GM19025 (cell line): ENCODE measurements around the gene RFXANK.
"Not testable (repeated sequence)": the region's sequence is repeated elsewhere in the genome, so short reads cannot be mapped to it uniquely, and the experiment has no call there.

ENCODE experiments used
- ATAC-seq: cut with Tn5 transposase; IDR thresholded peaks from one replicate; pipeline ENCODE4 v1.9.1; 2021; ENCODE audit warnings: mild to moderate bottlenecking, low read depth, moderate library complexity; ENCODE audit not compliant: unreplicated experiment

Gene RFXANK

DNA sequence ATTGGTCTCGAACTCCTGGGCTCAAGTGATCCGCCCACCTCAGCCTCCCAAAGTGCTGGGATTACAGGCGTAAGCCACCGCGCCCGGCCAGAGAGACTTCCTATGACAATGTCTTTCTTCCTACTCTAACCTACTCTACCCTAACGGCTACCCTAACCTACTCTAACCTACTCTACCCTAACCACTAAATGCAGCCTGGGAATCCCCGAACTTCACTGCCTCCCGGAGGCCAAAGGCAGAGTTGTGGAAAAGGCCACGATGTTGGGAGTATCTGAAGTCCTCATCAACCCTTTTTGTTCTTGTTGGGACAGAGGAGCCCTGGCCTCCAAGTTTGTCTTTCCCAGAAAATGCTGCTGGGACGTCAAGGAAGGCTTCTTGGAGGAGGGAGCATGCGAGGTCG, 12.1 kb downstream of the RFXANK start:
- ATAC-seq = no peak

DNA sequence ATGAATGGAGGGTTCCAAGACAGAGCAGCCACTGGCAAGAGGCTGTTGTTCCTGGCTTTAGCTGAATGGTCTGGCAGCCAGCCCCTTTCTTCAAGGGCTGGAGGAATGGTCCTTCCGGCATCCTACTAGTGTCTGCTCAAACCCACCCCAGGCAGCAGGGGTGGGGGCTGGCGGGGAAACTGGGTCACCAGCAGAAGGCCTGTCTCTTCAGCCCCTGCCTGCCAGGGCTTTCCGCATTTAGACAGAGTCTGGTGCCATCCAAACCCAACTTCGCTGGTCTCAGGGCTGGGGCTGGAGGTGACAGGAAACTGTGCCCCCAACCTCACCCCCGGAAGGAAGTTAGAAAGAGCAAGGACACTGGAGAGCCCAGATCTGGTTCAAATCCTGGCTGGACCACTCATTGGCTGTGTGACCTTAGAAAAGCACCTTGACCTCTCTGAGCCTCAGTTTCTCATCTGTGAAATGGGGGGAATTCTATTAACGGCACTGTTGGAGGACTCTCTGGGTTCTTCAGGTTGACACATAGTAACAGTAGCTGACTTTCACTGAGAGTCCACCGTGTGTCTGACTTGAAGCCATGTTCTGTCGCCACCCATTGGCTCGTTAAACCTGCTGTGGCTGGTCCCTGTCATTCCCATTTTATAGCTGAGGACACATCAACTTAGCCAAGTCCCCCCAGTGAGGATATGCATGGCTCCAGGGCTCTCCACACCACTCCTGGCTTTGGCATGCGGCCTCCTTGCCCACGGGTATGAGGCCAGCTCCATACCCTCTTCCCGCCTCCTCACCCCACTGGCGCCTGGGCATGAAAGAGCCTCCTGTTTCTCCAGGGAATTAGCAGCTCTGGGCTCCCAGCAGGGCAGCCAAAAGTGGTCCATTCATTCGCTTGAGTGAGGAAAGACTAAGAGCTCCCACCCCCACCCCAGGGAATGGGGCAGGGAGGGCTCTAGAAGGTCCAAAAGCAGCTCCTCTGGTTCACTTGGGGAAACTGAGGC, 13.7 kb downstream of the RFXANK start:
- no peak for ATAC-seq

DNA sequence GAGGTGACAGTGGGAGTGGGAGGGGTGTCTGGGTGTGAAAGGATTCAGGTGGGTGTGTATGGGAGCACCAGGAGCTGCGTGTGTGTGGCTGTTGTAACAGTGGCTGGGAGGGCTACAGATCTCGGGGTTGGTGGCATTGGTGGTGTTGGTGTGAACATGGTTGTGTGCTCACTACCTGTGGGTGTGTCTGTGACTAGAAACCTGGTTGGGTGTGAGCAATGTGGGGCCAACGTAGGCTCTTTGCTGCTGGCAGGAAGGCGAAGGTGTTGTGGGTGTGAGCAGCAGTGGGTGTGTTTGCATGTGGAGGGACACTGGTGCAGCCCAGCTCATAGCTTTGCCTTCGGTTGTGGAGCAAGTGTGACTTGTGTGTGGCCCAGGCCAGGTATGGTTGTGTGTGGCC, 14.9 kb downstream of the RFXANK start:
- ATAC-seq = no peak

DNA sequence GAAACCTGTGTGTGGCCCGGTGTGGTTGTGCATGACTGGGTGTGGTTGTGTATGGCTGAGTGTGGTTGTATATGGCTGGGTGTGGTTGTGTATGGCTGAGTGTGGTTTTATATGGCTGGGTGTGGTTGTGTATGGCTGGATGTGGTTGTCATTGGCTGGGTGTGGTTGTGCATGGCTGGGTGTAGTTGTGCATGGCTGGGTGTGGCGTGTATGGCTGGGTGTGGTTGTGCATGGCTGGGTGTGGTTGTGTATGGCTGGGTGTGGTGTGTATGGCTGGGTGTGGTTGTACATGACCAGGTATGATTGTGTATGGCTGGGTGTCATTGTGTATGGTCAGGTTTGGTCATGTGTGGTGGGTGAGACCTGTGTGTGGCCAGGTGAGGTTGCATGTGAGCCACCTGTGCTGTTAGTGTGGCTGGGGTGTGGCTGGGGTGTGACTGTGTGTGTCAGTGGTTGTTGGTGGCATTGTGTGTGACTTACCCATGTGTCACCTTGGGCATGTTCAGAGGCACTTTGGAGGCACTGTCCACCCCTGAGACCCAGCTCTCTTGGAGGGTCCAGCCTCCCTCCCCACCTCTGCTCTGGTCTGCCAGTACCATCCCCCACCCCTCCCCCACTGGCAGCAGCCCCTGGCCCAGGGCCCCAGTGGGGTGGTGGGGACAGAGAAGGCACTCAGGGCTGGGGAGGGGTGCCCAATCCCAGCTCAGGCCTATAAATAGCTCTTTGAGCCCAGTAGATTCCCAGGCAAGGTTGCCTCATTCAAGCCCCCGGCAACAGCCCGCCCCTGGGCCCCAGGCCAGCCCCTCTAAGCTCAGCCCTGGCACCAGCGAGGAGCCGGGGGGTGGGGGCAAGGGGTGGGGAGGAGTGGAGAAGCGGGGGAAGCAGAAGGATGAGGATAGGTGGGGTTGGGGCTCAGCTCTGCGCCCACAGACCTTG, 15.8 kb downstream of the RFXANK start:
- no peak for ATAC-seq

DNA sequence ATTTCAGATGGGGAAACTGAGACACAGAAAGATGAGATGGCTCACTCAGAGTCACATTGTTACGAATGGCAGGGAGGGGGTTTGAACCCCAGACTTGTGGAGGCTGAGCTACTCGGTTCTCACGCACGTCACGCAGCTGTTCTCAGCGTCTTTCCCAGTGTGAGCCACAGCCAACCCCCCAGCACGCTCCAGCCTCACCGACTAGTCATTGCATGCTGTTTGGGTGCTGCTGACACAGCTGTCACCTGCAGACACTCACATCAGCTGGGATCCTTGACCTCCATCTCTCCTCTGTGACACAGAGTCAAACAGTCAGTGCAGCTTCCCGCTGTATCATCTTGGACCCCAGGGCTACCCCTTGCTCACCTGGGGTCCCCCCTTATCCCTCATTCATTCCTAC, 17.3 kb downstream of the RFXANK start:
- ATAC-seq = no peak

GRCh38 chr19:19211499-19212420, 19.7 kb downstream of the RFXANK start, which contains the start of gene NCAN:
Gene NCAN (plus strand): TSS chr19:19211958. CDS start chr19:19216954, 4,996 bp downstream.
- no peak for ATAC-seq

DNA sequence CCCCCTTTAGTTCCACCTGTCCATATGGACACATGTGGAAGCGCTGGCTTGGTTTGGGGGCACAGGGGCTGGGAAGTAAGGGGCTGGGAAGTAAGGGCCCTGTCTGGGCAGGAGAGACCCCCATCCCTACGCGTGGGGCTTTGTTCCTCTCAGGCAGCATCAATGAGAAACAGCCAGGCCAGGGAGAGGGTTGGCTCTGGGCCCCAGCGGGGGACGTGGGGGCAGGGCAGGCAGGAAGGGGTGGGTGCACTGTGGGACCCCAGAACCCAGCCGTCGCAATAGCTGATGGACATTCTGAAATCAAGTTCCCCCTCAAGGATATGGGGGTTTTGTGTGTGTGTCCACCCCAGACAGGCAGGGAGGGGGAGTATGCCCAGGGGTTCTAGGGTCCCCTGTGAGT, 20.9 kb downstream of the RFXANK start:
- no peak for ATAC-seq

GRCh38 chr19:19213426-19214158, 21.5 kb downstream of the RFXANK start:
- no peak for ATAC-seq

DNA sequence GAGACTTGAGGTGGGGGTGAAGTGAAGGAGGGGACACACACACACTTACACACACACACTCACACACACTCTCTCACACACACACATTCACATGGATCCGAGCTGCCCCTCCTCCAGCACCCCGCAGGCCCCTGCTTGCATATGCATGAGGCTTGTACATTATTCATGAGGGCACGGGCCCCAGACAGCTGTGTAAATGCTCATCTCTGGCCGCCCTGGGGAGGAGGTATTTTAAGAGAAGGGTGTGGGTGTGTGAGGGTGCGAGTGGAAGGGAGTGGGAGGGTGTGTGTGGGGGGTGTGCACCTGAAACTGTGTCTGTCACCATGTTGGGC, 22.1 kb downstream of the RFXANK start:
- no peak for ATAC-seq

- no peak for ATAC-seq
Measured at GRCh38 chr19:19214892-19215291, 22.8 kb downstream of the RFXANK start.

GRCh38 chr19:19215792-19216191, 23.7 kb downstream of the RFXANK start:
- no peak for ATAC-seq

DNA sequence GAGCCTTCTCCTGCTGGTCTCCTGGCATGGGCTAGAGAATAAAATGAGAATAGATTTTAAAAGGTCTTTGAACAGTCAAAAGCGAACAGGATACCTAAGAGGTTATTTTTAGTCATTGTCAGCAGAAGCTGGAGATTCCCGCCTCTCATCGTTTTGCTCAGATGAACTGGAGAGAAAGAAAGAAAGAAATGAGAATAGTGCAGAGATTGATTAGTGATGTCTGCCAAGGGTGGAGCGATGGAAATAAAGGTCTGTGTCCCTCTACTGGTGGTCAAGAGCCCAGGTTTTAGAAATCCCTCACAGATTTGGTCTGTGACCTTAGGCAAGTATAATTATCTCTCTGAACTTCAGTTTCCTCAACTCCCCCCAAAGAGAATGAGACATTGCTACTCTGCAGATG, 25.0 kb downstream of the RFXANK start:
- no peak for ATAC-seq

DNA sequence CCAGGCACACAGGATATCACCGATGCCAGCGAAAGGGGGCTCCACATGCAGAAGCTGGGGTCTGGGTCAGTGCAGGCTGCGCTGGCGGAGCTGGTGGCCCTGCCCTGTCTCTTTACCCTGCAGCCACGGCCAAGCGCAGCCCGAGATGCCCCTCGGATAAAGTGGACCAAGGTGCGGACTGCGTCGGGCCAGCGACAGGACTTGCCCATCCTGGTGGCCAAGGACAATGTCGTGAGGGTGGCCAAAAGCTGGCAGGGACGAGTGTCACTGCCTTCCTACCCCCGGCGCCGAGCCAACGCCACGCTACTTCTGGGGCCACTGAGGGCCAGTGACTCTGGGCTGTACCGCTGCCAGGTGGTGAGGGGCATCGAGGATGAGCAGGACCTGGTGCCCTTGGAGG, 26.9 kb downstream of the RFXANK start:
- ATAC-seq = no peak

- not testable (repeated sequence) for ATAC-seq
Measured at GRCh38 chr19:19221000-19221399, 28.9 kb downstream of the RFXANK start.

DNA sequence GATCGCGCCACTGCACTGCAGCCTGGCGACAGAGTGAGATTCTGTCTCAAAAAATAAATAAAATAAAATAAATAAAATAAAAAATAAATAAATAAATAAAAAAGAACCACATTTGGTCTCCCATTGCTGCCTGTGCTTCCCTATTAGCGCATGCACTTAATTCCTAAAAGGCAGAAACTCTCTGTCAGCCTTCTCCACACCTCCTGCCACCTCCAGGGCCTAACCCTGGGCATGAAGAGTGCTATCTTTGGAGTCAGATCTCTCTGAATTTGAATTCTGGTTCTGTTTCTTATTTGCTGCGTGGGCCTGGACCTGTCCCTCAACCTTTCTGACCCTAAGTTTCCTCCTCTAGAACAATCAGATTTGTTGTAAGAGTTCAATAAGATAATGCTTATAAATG, 31.0 kb downstream of the RFXANK start:
- ATAC-seq = no peak

GRCh38 chr19:19223636-19224035, 31.6 kb downstream of the RFXANK start:
- no peak for ATAC-seq

DNA sequence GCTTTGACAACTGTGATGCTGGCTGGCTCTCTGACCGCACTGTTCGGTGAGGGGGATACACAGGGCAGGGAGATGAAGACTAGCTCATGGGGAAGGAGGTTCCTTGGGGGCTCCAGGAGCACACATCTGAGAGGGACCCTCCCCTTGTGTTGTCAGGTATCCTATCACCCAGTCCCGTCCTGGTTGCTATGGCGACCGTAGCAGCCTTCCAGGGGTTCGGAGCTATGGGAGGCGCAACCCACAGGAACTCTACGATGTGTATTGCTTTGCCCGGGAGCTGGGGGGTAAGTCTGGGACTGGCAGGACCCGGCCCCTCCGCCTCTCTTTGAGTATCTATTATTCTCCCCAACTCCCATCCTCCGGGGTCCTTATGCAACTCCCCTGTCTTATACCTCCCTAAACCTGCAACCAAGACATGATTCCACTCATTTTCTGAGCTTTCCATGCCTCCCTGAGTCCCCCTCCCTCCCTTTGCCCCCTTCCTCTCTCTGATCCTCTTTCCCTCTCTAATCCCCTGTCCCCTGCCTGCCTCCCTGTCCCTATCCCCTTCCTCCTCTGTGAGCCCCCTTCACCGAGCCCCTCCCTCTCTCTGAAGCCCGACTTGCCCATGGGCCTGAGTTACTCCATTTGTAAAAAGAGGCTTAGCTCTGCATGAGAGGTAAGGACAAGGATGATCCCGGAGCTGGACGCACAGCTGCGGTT, 32.2 kb downstream of the RFXANK start:
- no peak for ATAC-seq

- ATAC-seq = no peak
Measured at GRCh38 chr19:19224852-19225494, 32.9 kb downstream of the RFXANK start.
